Karpas-422 (cell line): ENCODE data around the gene EPHX1. TPM values are rescaled to one million over a fixed set of nuclear protein-coding genes. Genes with fewer than 3 reads are reported as not detected.

Source experiments
- DNase-seq: peaks from one replicate; pipeline ENCODE4 v3.0.0-alpha.2; 2015
- H2AFZ ChIP-seq: fragments of 200-600 bp; sonication (generic); 2 replicates; pipeline ENCODE4 v1.6.1; 2014; ENCODE audit warnings: antibody characterized with exemption, low read length, mixed read lengths
- H3K27ac ChIP-seq: fragments of 200-600 bp; sonication (generic); 2 replicates; pipeline ENCODE4 v1.5.1; 2014; ENCODE audit warnings: mild to moderate bottlenecking, low read length, moderate library complexity
- H3K27me3 ChIP-seq: fragments of 200-600 bp; sonication (generic); 2 replicates; pipeline ENCODE4 v1.6.1; 2014; ENCODE audit warnings: low read length, mixed read lengths
- H3K36me3 ChIP-seq: fragments of 200-600 bp; sonication (generic); 2 replicates; pipeline ENCODE4 v1.6.1; 2014; ENCODE audit warnings: low read length, mixed read lengths; ENCODE audit not compliant: insufficient read depth
- H3K4me1 ChIP-seq: fragments of 200-600 bp; sonication (generic); 2 replicates; pipeline ENCODE4 v1.6.1; 2014; ENCODE audit warnings: mild to moderate bottlenecking, low read length, mixed read lengths
- H3K4me2 ChIP-seq: fragments of 200-600 bp; sonication (generic); 2 replicates; pipeline ENCODE4 v1.6.1; 2014; ENCODE audit warnings: low read length, low read depth, mild to moderate bottlenecking; ENCODE audit not compliant: poor library complexity, severe bottlenecking
- H3K4me3 ChIP-seq: fragments of 200-600 bp; sonication (generic); 2 replicates; pipeline ENCODE4 v1.5.1; 2014; ENCODE audit warnings: mild to moderate bottlenecking, antibody characterized with exemption, low read length, mixed read lengths
- H3K79me2 ChIP-seq: fragments of 200-600 bp; sonication (generic); 2 replicates; pipeline ENCODE4 v1.6.1; 2014; ENCODE audit warnings: mild to moderate bottlenecking, low read length, mixed read lengths
- H3K9ac ChIP-seq: fragments of 200-600 bp; sonication (generic); 2 replicates; pipeline ENCODE4 v1.6.0; 2014; ENCODE audit warnings: low read length
- H3K9me2 ChIP-seq: fragments of 200-600 bp; sonication (generic), shearing (Covaris generic); replicated peaks from 2 replicates; pipeline ENCODE4 v1.6.0; 2014; ENCODE audit warnings: mild to moderate bottlenecking, low read length, moderate library complexity; ENCODE audit not compliant: insufficient read depth
- H3K9me3 ChIP-seq: fragments of 300-700, 200-600 bp; sonication (generic); 2 replicates; pipeline ENCODE4 v1.6.1; 2014; ENCODE audit warnings: low read length, mixed read lengths
- H4K20me1 ChIP-seq: fragments of 200-600 bp; sonication (generic); 2 replicates; pipeline ENCODE4 v1.6.1; 2014; ENCODE audit warnings: mild to moderate bottlenecking, antibody characterized with exemption, low read length, low read depth; ENCODE audit not compliant: insufficient read depth
- total RNA-seq: library from RNA; depleted of rRNA; stranded (reverse); fragments of >200 nt; shearing (Covaris generic); gene quantifications from 2 replicates; pipeline ENCODE4 v1.2.3, GENCODE V29; 2014; ENCODE audit warnings: low replicate concordance

EPHX1 gene
- total RNA-seq, 1 experiment from 2014 or later = 0.63 TPM

GRCh38 chr1:225861834-225862580, 52.1 kb downstream of the EPHX1 start:
- Histone ChIP-seq H3K4me1 (no peaks in the 10 kb centered on the region), H3K27me3 (no peaks in the 10 kb centered on the region), H3K36me3 (no peaks in the 10 kb centered on the region), H3K4me3 (no peak overlapping the region), H2AFZ (no peak overlapping the region), H3K9me3 (no peaks in the 10 kb centered on the region), H3K9ac (no peak overlapping the region), H3K27ac (no peak overlapping the region), H3K79me2 (no peaks in the 10 kb centered on the region), H3K9me2 (no peaks in the 10 kb centered on the region), H4K20me1 (no peaks in the 10 kb centered on the region), H3K4me2 (no peak overlapping the region)
- no peak for DNase-seq

GRCh38 chr1:225862581-225862950, 52.6 kb downstream of the EPHX1 start:
- no peaks in the 10 kb centered on the region for H4K20me1 ChIP-seq
- no peak overlapping the region for H3K9ac ChIP-seq
- no peak overlapping the region for H3K4me3 ChIP-seq
- no peaks in the 10 kb centered on the region for H3K4me1 ChIP-seq
- no peaks in the 10 kb centered on the region for H3K36me3 ChIP-seq
- H3K27ac ChIP-seq = no peak overlapping the region
- H3K4me2 ChIP-seq = no peak overlapping the region
- no peak overlapping the region for H2AFZ ChIP-seq
- no peaks in the 10 kb centered on the region for H3K9me2 ChIP-seq
- H3K9me3 ChIP-seq = no peaks in the 10 kb centered on the region
- no peak for DNase-seq
- H3K27me3 ChIP-seq = no peaks in the 10 kb centered on the region
- no peaks in the 10 kb centered on the region for H3K79me2 ChIP-seq

GRCh38 chr1:225863167-225863566, 53.2 kb downstream of the EPHX1 start:
- Histone ChIP-seq H3K79me2 (no peaks in the 10 kb centered on the region), H3K27ac (no peak overlapping the region), H3K9me2 (no peaks in the 10 kb centered on the region), H3K4me2 (no peak overlapping the region), H3K4me1 (no peaks in the 10 kb centered on the region), H3K9me3 (no peaks in the 10 kb centered on the region), H4K20me1 (no peaks in the 10 kb centered on the region), H3K4me3 (no peak overlapping the region), H3K36me3 (no peaks in the 10 kb centered on the region), H3K9ac (no peak overlapping the region), H3K27me3 (no peaks in the 10 kb centered on the region), H2AFZ (no peak overlapping the region)
- DNase-seq = no peak

- Histone ChIP-seq H2AFZ (no peak overlapping the region), H3K4me3 (no peak overlapping the region), H3K27me3 (no peaks in the 10 kb centered on the region), H3K9me2 (no peaks in the 10 kb centered on the region), H3K27ac (no peak overlapping the region), H3K9ac (no peak overlapping the region), H3K9me3 (no peaks in the 10 kb centered on the region), H3K36me3 (no peaks in the 10 kb centered on the region), H3K79me2 (no peaks in the 10 kb centered on the region), H3K4me1 (no peaks in the 10 kb centered on the region), H4K20me1 (no peaks in the 10 kb centered on the region), H3K4me2 (no peak overlapping the region)
- no peak for DNase-seq
Measured at GRCh38 chr1:225865514-225865913, 55.6 kb downstream of the EPHX1 start.

GRCh38 chr1:225866061-225866837, 56.3 kb downstream of the EPHX1 start:
- Histone ChIP-seq H3K27me3 (no peaks in the 10 kb centered on the region), H3K9ac (no peak overlapping the region), H3K9me2 (no peaks in the 10 kb centered on the region), H2AFZ (no peak overlapping the region), H4K20me1 (no peaks in the 10 kb centered on the region), H3K79me2 (no peaks in the 10 kb centered on the region), H3K4me1 (no peaks in the 10 kb centered on the region), H3K27ac (no peak overlapping the region), H3K9me3 (no peaks in the 10 kb centered on the region), H3K36me3 (no peaks in the 10 kb centered on the region), H3K4me2 (no peak overlapping the region), H3K4me3 (no peak overlapping the region)
- no peak for DNase-seq

GRCh38 chr1:225866981-225867380, 57.1 kb downstream of the EPHX1 start:
- no peak overlapping the region for H2AFZ ChIP-seq
- H3K27me3 ChIP-seq = no peaks in the 10 kb centered on the region
- H3K9me2 ChIP-seq = no peaks in the 10 kb centered on the region
- no peak overlapping the region for H3K27ac ChIP-seq
- no peaks in the 10 kb centered on the region for H3K79me2 ChIP-seq
- H3K9ac ChIP-seq = no peak overlapping the region
- H3K4me1 ChIP-seq = no peaks in the 10 kb centered on the region
- H3K9me3 ChIP-seq = no peaks in the 10 kb centered on the region
- H3K36me3 ChIP-seq = no peaks in the 10 kb centered on the region
- H4K20me1 ChIP-seq = no peaks in the 10 kb centered on the region
- H3K4me3 ChIP-seq = no peak overlapping the region
- H3K4me2 ChIP-seq = no peak overlapping the region
- DNase-seq = no peak

- H3K4me1 ChIP-seq = no peaks in the 10 kb centered on the region
- DNase-seq = no peak
- no peaks in the 10 kb centered on the region for H3K9me3 ChIP-seq
- no peaks in the 10 kb centered on the region for H3K79me2 ChIP-seq
- H2AFZ ChIP-seq = no peak overlapping the region
- no peaks in the 10 kb centered on the region for H3K9me2 ChIP-seq
- H3K9ac ChIP-seq = no peak overlapping the region
- H3K27me3 ChIP-seq = no peaks in the 10 kb centered on the region
- no peak overlapping the region for H3K4me3 ChIP-seq
- no peak overlapping the region for H3K4me2 ChIP-seq
- no peaks in the 10 kb centered on the region for H3K36me3 ChIP-seq
- no peaks in the 10 kb centered on the region for H4K20me1 ChIP-seq
- no peak overlapping the region for H3K27ac ChIP-seq
Measured at GRCh38 chr1:225868631-225869330, 58.9 kb downstream of the EPHX1 start.

- Histone ChIP-seq H3K4me1 (no peaks in the 10 kb centered on the region), H4K20me1 (no peaks in the 10 kb centered on the region), H3K9ac (no peak overlapping the region), H3K4me2 (no peak overlapping the region), H3K36me3 (no peaks in the 10 kb centered on the region), H3K9me3 (no peaks in the 10 kb centered on the region), H3K9me2 (no peaks in the 10 kb centered on the region), H3K4me3 (no peak overlapping the region), H3K27me3 (no peaks in the 10 kb centered on the region), H3K27ac (no peak overlapping the region), H2AFZ (no peak overlapping the region), H3K79me2 (no peaks in the 10 kb centered on the region)
- no peak for DNase-seq
Measured at GRCh38 chr1:225870911-225871310, 61.0 kb downstream of the EPHX1 start.
